Measurements from ENCODE around the gene TUSC2.

GRCh38 chr3:50365842-50366220, 37.8 kb upstream of the TUSC2 start:
- no peak for TF ChIP-seq POLR2AphosphoS5 (IDR thresholded peaks at IDR 0.05; ENCODE audit: borderline replicate concordance, low read depth, low read length)
- no peak for TF ChIP-seq EZH2 (IDR thresholded peaks at IDR 0.05)
- no peak for TF ChIP-seq FOXP2 (optimal IDR thresholded peaks at IDR 0.05; ENCODE audit: control extremely low read depth, extremely low read length, insufficient read depth)
